Measurements from ENCODE around the gene KCND2. TPM values are rescaled to one million over a fixed set of nuclear protein-coding genes. Genes with fewer than 3 reads are reported as not detected.

Gene KCND2
- total RNA-seq, 1 donor from 2014 or later: 0.12 TPM

DNA sequence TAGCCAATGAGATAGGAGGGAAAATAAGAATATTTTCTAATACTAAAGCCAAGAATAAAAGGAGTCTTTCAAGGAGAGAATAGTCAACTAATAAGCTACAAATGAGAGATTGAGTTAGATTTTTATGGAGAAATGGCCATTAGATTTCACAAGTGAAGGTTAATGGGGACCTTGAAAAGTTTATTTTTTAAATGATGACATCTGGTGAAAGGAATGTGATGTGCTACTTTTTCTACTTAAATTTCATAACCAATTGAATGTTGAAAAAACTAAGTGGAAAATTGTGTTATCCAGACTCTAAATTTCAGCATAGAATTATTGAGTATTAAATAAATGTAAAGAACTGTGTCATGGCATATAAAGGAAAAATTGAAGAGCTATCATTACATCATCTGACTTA is 459.3 kb downstream of the KCND2 start:
- DNase-seq (ENCODE audit: low read depth): no peak
- TF ChIP-seq, protein P1, sequence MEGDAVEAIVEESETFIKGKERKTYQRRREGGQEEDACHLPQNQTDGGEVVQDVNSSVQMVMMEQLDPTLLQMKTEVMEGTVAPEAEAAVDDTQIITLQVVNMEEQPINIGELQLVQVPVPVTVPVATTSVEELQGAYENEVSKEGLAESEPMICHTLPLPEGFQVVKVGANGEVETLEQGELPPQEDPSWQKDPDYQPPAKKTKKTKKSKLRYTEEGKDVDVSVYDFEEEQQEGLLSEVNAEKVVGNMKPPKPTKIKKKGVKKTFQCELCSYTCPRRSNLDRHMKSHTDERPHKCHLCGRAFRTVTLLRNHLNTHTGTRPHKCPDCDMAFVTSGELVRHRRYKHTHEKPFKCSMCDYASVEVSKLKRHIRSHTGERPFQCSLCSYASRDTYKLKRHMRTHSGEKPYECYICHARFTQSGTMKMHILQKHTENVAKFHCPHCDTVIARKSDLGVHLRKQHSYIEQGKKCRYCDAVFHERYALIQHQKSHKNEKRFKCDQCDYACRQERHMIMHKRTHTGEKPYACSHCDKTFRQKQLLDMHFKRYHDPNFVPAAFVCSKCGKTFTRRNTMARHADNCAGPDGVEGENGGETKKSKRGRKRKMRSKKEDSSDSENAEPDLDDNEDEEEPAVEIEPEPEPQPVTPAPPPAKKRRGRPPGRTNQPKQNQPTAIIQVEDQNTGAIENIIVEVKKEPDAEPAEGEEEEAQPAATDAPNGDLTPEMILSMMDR (conservative IDR thresholded peaks at IDR 0.05; ENCODE audit: low read depth, low read length): no peak
- no peak overlapping the region for H3K4me3 ChIP-seq (ENCODE audit: low read depth, low read length)

DNA sequence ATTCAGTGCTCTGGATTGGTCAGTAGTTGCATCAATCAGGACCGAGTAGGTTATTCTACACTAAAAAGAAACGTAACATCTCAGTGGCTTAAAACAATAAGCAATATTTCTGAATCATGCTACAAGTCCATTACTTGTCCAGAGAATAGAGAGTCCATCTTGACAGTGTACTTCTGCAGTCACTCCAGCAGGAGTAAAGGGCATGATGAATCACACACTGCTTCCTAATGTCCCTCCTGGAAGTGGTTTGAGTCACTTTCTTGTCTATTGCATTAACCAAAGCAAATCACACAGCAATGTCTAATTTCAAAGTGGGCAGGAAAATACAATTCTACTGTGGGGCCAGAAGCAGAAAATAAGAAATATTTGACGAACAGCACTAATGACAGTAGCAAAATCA is 460.2 kb downstream of the KCND2 start:
- DNase-seq (ENCODE audit: low read depth): peak; percentile 54
- no peak overlapping the region for H3K4me3 ChIP-seq (ENCODE audit: low read depth, low read length)
- TF ChIP-seq, protein P1 (conservative IDR thresholded peaks at IDR 0.05; ENCODE audit: low read depth, low read length): peak; percentile 39

DNA sequence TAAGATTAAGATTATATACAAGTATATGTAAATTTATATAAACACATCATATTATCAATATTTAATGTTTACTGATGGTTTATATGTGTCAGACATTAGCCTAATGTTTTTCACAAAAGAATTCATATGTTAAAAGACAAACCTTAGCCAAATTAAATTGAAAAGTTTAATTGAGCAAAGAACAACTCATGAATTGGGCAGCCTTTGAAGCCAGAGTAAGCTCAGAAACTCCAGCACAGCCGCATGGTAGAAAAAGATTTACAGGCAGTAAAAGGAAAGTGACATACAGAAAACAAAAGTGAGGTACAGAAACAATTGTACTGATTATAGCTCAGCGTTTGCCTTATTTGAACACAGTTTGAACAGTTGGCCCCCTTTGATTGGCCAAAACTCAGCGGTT is 460.9 kb downstream of the KCND2 start:
- no peak overlapping the region for H3K4me3 ChIP-seq (ENCODE audit: low read depth, low read length)
- no peak for DNase-seq (ENCODE audit: low read depth)
- TF ChIP-seq, protein P1 (conservative IDR thresholded peaks at IDR 0.05; ENCODE audit: low read depth, low read length): no peak

DNA sequence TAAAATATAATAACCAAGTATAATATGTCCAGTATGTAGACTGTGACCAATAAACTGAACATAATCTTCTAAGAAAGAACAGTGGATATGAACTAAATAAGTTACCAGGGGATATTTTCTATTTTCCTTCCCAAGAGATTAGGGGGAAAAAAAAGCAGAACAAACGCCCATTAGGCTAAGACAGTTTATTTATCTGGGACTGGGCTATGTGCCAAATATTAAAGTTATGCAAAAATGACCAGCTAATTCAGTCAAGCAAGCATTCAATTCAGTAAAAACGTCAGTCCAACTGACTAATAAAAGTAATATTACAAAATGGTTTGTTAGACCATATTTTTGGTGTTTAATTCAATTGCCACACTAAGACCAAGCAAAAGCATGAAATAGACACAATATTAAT is 462.8 kb downstream of the KCND2 start:
- no peak overlapping the region for H3K4me3 ChIP-seq (ENCODE audit: low read depth, low read length)
- no peak for DNase-seq (ENCODE audit: low read depth)
- TF ChIP-seq, protein P1 (conservative IDR thresholded peaks at IDR 0.05; ENCODE audit: low read depth, low read length): no peak

DNA sequence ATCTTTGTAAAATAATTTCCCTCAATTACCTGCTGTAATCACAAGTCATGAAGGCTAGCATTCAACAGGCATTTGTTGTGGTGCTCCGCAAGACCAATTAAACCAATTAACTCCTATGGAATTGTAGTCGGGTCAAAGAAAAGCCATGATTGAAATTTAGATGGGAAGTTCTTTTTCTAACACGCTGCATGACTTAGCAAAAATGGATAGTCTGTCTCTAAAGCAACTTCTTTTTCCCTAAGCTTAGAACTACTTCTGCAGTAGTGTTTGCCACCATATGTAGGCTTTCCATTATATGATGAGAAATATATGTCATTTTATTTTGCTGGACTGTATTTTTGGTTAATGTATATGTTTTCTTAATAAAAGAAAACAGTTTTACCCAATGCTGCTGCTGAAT is 465.8 kb downstream of the KCND2 start:
- H3K4me3 ChIP-seq (ENCODE audit: low read depth, low read length): no peak overlapping the region
- TF ChIP-seq, protein P1 (conservative IDR thresholded peaks at IDR 0.05; ENCODE audit: low read depth, low read length): no peak

DNA sequence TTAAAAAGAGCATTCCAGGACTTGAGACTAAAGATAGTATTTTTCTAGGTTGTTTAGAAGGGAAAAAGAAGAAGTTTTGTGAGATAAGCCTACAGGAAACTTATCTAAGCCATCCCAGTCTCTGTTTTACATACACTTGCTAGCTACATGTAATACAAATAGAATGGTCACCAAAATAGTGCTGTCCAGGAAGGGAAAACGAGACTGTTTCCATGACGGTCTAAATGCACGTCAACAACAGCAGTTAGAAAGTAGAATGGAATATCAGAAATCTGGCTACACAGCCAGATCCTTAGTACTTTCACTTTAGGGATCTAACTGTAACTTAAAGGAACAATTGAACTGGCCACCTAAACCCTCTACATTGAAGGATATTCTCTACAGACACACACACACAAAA is 467.4 kb downstream of the KCND2 start:
- no peak overlapping the region for H3K4me3 ChIP-seq (ENCODE audit: low read depth, low read length)
- TF ChIP-seq, protein P1 (conservative IDR thresholded peaks at IDR 0.05; ENCODE audit: low read depth, low read length): no peak
- no peak for DNase-seq (ENCODE audit: low read depth)

More for the DNA sequence above, 465.8 kb downstream of the KCND2 start:
- no peak for DNase-seq (ENCODE audit: low read depth)

DNA sequence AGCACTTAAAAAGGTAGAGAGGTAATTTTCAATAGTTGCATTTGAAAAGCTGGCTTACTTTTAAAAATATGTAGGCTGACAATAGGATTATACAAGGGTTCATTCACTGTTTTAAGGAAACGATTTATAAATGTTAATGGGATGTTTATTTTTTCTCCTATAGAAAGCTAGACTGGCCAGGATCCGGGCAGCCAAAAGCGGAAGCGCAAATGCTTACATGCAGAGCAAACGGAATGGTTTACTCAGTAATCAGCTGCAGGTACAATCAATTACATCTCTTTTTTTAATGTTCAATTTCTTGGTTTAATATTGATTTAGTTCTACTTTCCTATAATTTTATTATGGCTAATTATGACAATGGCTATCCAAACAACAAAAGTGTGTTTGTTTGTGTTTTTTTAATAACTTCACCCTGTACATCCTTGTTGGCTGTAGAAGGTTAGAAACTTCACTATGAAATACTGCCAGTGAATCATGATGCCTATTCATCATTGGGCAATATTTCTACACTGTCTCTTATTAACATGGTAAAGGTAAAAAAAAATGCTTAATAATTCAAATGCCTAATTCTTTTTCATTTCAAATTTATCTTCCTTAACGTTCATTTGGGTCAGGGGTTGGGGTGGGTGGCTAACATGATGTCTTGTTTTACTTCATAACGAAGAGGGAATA is 468.5 kb downstream of the KCND2 start:
- no peak for DNase-seq (ENCODE audit: low read depth)
- H3K4me3 ChIP-seq (ENCODE audit: low read depth, low read length): no peak overlapping the region
- TF ChIP-seq, protein P1 (conservative IDR thresholded peaks at IDR 0.05; ENCODE audit: low read depth, low read length): no peak

All from epithelial cell of proximal tubule (primary cell).